ENCODE measurements around the gene KCNK6. TPM values are rescaled to one million over a fixed set of nuclear protein-coding genes. Genes with fewer than 3 reads are reported as not detected.

Gene KCNK6
- total RNA-seq, 1 donor = 5.4 TPM

GRCh38 chr19:38352611-38353010, 33.0 kb downstream of the KCNK6 start:
- no peak for DNase-seq (ENCODE audit: insufficient read length, low spot score, missing footprints)
- H2AFZ ChIP-seq (ENCODE audit: low read length) = no peak overlapping the region
- peaks cover 29% of the 10 kb centered on the region for H3K27me3 ChIP-seq (ENCODE audit: insufficient read depth, low read length)
- H4K20me1 ChIP-seq (ENCODE audit: insufficient read depth, low read length) = no peaks in the 10 kb centered on the region
- H3K4me3 ChIP-seq (ENCODE audit: insufficient read depth, low read length) = no peak overlapping the region
- H3K27ac ChIP-seq (ENCODE audit: low read depth, low read length) = no peak overlapping the region
- H3K4me2 ChIP-seq (ENCODE audit: insufficient read depth, low read length) = no peak overlapping the region
- no peaks in the 10 kb centered on the region for H3K36me3 ChIP-seq (ENCODE audit: insufficient read depth, low read length)
- H3K4me1 ChIP-seq (ENCODE audit: insufficient read depth, low read length) = no peaks in the 10 kb centered on the region
- H3K9me3 ChIP-seq (ENCODE audit: low read depth, low read length) = no peaks in the 10 kb centered on the region
- no peaks in the 10 kb centered on the region for H3K79me2 ChIP-seq (ENCODE audit: insufficient read depth, low read length)
- no peak for TF ChIP-seq CTCF (IDR thresholded peaks at IDR 0.05; ENCODE audit: extremely low read depth, low read depth, low read length)

DNA sequence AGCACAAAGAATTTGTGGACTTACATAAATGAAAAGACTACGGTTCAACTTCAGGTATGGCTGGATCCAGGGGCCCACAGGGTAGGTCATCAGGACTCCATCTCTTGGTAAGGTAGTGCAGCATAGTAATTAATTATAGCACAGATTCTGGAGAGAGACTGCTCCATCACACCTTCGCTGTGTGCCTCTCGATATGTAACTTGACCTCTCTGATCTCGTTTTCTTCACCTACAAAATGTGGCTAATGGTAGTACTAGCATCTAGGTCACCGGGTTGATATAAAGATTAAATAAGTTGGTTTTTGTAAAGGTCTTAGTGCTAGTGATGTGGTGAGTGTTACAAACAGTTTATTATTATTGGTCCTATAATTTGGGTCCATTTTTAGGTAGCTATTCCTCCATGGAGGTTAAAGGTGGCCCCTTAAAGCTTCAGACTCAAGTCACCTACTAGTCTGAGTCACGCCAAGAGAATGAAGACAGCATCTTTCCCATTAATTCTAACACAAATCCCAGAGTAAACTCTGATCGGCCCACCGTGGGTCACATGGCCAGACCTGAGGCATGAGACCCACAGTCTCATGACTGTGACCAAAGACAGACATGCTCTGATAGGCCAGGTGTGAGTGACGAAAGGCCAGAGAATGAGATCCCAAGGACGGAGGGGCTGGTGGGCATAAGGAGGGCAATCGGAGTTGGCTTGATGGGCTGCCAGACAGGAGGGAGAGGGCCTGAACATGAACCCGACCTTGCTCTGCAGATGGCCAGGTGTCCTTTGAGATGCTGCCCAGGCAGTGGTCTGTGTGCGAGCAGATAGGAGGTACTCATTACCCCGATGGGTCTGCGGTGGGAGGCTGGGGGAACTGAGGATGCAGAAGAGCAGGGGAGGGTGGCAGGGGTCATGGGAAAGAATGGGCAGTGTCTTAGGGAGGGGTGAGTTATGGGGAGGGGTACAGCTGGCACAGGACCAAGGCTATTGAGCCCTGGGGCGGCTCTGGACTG, 36.4 kb downstream of the KCNK6 start:
- no peak for DNase-seq (ENCODE audit: insufficient read length, low spot score, missing footprints)
- H3K4me1 ChIP-seq (ENCODE audit: insufficient read depth, low read length) = no peaks in the 10 kb centered on the region
- H3K79me2 ChIP-seq (ENCODE audit: insufficient read depth, low read length) = no peaks in the 10 kb centered on the region
- no peak overlapping the region for H2AFZ ChIP-seq (ENCODE audit: low read length)
- no peak for TF ChIP-seq CTCF (IDR thresholded peaks at IDR 0.05; ENCODE audit: extremely low read depth, low read depth, low read length)
- no peak overlapping the region for H3K4me2 ChIP-seq (ENCODE audit: insufficient read depth, low read length)
- H4K20me1 ChIP-seq (ENCODE audit: insufficient read depth, low read length) = peaks cover under 1% of the 10 kb centered on the region
- peaks cover 59% of the 10 kb centered on the region for H3K27me3 ChIP-seq (ENCODE audit: insufficient read depth, low read length)
- H3K36me3 ChIP-seq (ENCODE audit: insufficient read depth, low read length) = no peaks in the 10 kb centered on the region
- H3K27ac ChIP-seq (ENCODE audit: low read depth, low read length) = no peak overlapping the region
- no peaks in the 10 kb centered on the region for H3K9me3 ChIP-seq (ENCODE audit: low read depth, low read length)
- no peak overlapping the region for H3K4me3 ChIP-seq (ENCODE audit: insufficient read depth, low read length)

DNA sequence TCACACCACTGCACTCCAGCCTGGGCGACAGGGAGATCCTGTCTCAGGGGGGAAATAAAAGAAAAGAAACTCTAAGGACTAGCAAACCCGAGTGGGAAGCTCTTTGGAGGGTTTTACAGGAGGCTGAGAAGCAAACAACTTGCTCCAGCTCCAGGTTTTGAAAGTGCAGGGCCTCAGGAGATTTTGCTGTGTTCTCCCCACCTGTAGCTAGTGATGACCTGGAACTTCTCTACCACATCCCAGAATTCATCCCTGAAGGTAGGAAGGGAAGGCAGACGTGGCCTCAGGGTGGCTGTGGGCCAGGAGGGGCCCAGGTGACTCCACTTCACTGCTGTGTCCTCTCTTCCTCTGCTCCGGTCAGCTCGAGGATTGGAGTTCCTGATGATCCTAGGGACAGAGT, 38.4 kb downstream of the KCNK6 start:
- Histone ChIP-seq H3K4me1 (ENCODE audit: insufficient read depth, low read length) (peaks cover 5% of the 10 kb centered on the region), H4K20me1 (ENCODE audit: insufficient read depth, low read length) (peaks cover 5% of the 10 kb centered on the region), H3K4me2 (ENCODE audit: insufficient read depth, low read length) (no peak overlapping the region), H3K27me3 (ENCODE audit: insufficient read depth, low read length) (peaks cover 60% of the 10 kb centered on the region), H3K27ac (ENCODE audit: low read depth, low read length) (no peak overlapping the region), H3K4me3 (ENCODE audit: insufficient read depth, low read length) (no peak overlapping the region), H3K79me2 (ENCODE audit: insufficient read depth, low read length) (no peaks in the 10 kb centered on the region), H3K36me3 (ENCODE audit: insufficient read depth, low read length) (no peaks in the 10 kb centered on the region), H3K9me3 (ENCODE audit: low read depth, low read length) (no peaks in the 10 kb centered on the region), H2AFZ (ENCODE audit: low read length) (no peak overlapping the region)
- DNase-seq (ENCODE audit: insufficient read length, low spot score, missing footprints) = no peak
- TF ChIP-seq CTCF (IDR thresholded peaks at IDR 0.05; ENCODE audit: extremely low read depth, low read depth, low read length) = no peak

- H3K36me3 ChIP-seq (ENCODE audit: insufficient read depth, low read length) = no peaks in the 10 kb centered on the region
- no peaks in the 10 kb centered on the region for H3K9me3 ChIP-seq (ENCODE audit: low read depth, low read length)
- H3K27me3 ChIP-seq (ENCODE audit: insufficient read depth, low read length) = peaks cover 58% of the 10 kb centered on the region
- peaks cover 5% of the 10 kb centered on the region for H3K4me1 ChIP-seq (ENCODE audit: insufficient read depth, low read length)
- H3K27ac ChIP-seq (ENCODE audit: low read depth, low read length) = no peak overlapping the region
- no peak for TF ChIP-seq CTCF (IDR thresholded peaks at IDR 0.05; ENCODE audit: extremely low read depth, low read depth, low read length)
- no peak overlapping the region for H3K4me2 ChIP-seq (ENCODE audit: insufficient read depth, low read length)
- H3K4me3 ChIP-seq (ENCODE audit: insufficient read depth, low read length) = no peak overlapping the region
- peaks cover 5% of the 10 kb centered on the region for H4K20me1 ChIP-seq (ENCODE audit: insufficient read depth, low read length)
- no peak overlapping the region for H2AFZ ChIP-seq (ENCODE audit: low read length)
- H3K79me2 ChIP-seq (ENCODE audit: insufficient read depth, low read length) = no peaks in the 10 kb centered on the region
- peak; percentile 23 for DNase-seq (ENCODE audit: insufficient read length, low spot score, missing footprints)
Observed at GRCh38 chr19:38359242-38360021, 39.8 kb downstream of the KCNK6 start.

Measured in osteoblast (primary cell).